ACC112 (cell line): ENCODE results near the gene RNF34.
"Not testable (repeated sequence)": the region's sequence is repeated elsewhere in the genome, so short reads cannot be mapped to it uniquely, and the experiment has no call there.

Source experiments
- H2AFZ ChIP-seq: fragments of 200-600 bp; sonication (generic); one replicate; pipeline ENCODE4 v1.6.0; 2017; ENCODE audit warnings: antibody characterized with exemption, low read length; ENCODE audit not compliant: unreplicated experiment
- H3K27ac ChIP-seq: fragments of 200-600 bp; sonication (generic); 2 replicates; pipeline ENCODE4 v1.5.1; 2014; ENCODE audit warnings: low read depth, mild to moderate bottlenecking, antibody characterized with exemption, low read length, moderate library complexity
- H3K27me3 ChIP-seq: fragments of 200-600 bp; sonication (generic); 2 replicates; pipeline ENCODE4 v1.6.1; 2014; ENCODE audit warnings: mild to moderate bottlenecking, antibody characterized with exemption, low read length, moderate library complexity, mixed read lengths; ENCODE audit not compliant: insufficient read depth
- H3K36me3 ChIP-seq: fragments of 200-600 bp; sonication (generic); 2 replicates; pipeline ENCODE4 v1.6.1; 2016; ENCODE audit warnings: mild to moderate bottlenecking, antibody characterized with exemption, low read length, moderate library complexity, mixed read lengths; ENCODE audit not compliant: insufficient read depth
- H3K4me1 ChIP-seq: fragments of 200-600 bp; sonication (generic); one replicate; pipeline ENCODE4 v1.6.1; 2016; ENCODE audit warnings: low read length, mixed read lengths; ENCODE audit not compliant: insufficient read depth, unreplicated experiment, control insufficient read depth
- H3K4me3 ChIP-seq: fragments of 200-600 bp; sonication (generic); 2 replicates; pipeline ENCODE4 v1.5.1; 2014; ENCODE audit warnings: mild to moderate bottlenecking, low read depth, low read length
- H3K79me2 ChIP-seq: fragments of 200-600 bp; sonication (generic); one replicate; pipeline ENCODE4 v1.6.0; 2016; ENCODE audit warnings: low read length; ENCODE audit not compliant: control insufficient read depth, unreplicated experiment, insufficient read depth

RNF34 gene

GRCh38 chr12:121371404-121371803 lies 28.5 kb upstream of the RNF34 start:
- no peaks in the 10 kb centered on the region for H3K79me2 ChIP-seq

DNA sequence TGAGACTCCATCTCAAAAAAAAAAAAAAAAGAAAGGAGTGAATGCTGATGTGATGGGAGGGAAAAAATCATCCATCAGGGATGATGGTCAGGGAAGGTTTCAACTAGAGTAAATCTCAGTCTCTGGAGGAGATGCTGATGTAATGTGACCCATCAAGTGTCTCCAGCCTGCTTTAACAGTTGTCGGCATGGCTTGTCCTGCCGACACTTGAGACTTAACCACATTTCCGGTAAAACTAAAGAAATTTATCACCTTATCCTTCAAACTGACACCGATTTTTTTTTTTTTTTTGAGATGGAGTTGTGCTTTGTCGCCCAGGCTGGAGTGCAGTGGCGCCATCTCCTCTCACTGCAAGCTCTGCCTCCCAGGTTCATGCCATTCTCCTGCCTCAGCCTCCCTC lies 26.2 kb upstream of the RNF34 start:
- Histone ChIP-seq H2AFZ (no peak overlapping the region), H3K4me3 (no peak overlapping the region), H3K4me1 (no peaks in the 10 kb centered on the region), H3K27ac (no peak overlapping the region), H3K79me2 (no peaks in the 10 kb centered on the region), H3K36me3 (no peaks in the 10 kb centered on the region), H3K27me3 (no peaks in the 10 kb centered on the region)

More at GRCh38 chr12:121371404-121371803, 28.5 kb upstream of the RNF34 start:
- Histone ChIP-seq H3K4me3 (no peak overlapping the region), H3K4me1 (no peaks in the 10 kb centered on the region), H2AFZ (no peak overlapping the region), H3K27me3 (no peaks in the 10 kb centered on the region), H3K36me3 (no peaks in the 10 kb centered on the region), H3K27ac (no peak overlapping the region)

GRCh38 chr12:121374336-121374735 lies 25.6 kb upstream of the RNF34 start:
- H2AFZ ChIP-seq, H3K4me1 ChIP-seq, H3K36me3 ChIP-seq, H3K27me3 ChIP-seq, H3K4me3 ChIP-seq, H3K79me2 ChIP-seq, H3K27ac ChIP-seq: not testable (repeated sequence)

DNA sequence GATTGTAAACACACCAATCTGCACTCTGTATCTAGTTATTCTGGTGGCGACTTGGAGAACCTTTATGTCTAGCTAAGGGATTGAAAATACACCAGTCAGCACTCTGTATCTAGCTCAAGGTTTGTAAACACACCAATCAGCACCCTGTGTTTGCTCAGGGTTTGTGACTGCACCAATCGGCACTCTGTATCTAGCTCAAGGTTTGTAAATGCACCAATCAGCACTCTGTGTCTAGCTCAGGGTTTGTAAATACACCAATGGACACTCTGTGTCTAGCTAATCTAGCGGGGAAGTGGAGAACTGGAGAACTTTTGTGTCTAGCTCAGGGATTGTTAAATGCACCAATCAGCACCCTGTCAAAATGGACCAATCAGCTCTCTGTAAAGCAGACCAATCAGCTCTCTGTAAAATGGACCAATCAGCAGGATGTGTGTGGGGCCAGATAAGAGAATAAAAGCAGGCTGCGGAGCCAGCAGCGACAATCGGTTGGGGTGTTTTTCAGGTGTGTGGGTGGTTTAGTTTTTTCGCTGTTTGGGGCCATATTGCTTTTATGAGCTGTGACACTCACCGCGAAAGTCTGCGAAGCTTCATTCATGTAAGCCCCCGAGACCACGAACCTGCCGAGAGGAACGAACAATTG lies 24.9 kb upstream of the RNF34 start:
- H3K79me2 ChIP-seq, H2AFZ ChIP-seq, H3K4me3 ChIP-seq, H3K27ac ChIP-seq, H3K36me3 ChIP-seq, H3K27me3 ChIP-seq, H3K4me1 ChIP-seq: not testable (repeated sequence)

DNA sequence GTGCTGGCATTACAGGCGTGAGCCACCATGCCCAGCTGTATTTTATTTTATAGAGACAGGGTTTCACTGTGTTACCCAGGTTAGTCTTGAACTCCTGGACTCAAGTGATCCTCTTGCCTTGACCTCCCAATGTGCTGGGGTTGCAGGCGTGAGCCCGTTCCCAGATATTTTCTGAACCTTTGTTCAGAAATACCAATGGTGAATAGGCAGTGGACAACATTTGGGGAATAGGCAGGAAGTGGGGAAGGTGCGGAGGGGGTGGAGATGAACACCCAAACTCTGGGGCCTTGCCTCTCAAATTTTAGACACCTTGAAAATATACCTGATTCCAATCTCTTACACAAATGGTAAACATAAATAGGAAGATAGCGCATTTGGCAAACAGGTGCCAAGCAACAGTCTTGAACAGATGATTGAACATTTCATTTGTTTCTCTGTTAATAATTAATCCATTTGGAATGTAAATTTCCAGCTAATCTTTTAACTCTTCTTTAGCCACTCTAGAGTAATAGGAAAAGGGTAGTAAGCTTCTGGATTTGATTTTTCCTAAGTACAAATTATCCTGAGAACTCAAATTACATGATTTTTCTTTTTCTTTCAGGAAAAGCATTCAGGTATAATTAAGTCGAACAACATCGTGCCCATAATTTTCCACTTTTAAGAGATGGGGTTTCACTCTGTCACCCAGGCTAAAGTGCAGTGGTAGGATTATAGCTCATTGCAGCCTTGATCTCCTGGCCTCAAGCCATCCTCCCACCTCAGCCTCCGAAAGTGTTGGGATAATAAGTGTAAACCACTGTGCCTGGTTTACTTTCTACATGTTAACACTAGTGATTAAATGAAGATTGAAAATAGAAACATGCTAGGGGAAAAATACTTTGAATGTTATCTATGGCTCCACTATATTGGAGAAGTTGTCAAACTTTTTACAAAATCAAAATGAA lies 22.9 kb upstream of the RNF34 start:
- Histone ChIP-seq H2AFZ (no peak overlapping the region), H3K36me3 (no peaks in the 10 kb centered on the region), H3K79me2 (no peaks in the 10 kb centered on the region), H3K27ac (no peak overlapping the region), H3K4me3 (no peak overlapping the region), H3K27me3 (no peaks in the 10 kb centered on the region), H3K4me1 (no peaks in the 10 kb centered on the region)

GRCh38 chr12:121378736-121379135 lies 21.2 kb upstream of the RNF34 start:
- no peaks in the 10 kb centered on the region for H3K36me3 ChIP-seq
- no peaks in the 10 kb centered on the region for H3K27me3 ChIP-seq
- H3K79me2 ChIP-seq: no peaks in the 10 kb centered on the region
- H3K4me3 ChIP-seq: no peak overlapping the region
- no peaks in the 10 kb centered on the region for H3K4me1 ChIP-seq
- no peak overlapping the region for H3K27ac ChIP-seq
- no peak overlapping the region for H2AFZ ChIP-seq

DNA sequence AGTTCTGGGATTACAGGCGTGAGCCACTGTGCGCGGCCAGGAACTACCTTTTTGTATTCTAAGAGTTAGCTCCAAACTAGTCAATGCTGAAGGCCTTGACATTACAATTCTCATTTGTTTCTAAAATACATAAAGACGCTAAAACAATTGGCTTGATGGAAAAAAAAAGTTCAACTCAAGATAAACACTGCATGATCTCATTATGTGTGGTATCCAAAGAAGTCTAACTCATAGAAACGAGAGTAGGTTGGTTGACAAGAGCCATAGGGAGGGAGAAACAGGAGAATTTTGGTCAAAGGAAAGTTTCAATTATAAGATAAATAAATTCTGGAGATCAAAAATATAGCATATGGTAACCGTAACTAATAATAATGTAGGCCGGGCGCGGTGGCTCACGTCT lies 20.0 kb upstream of the RNF34 start:
- H3K4me1 ChIP-seq: no peaks in the 10 kb centered on the region
- no peaks in the 10 kb centered on the region for H3K36me3 ChIP-seq
- H3K27ac ChIP-seq: no peak overlapping the region
- no peak overlapping the region for H3K4me3 ChIP-seq
- no peaks in the 10 kb centered on the region for H3K27me3 ChIP-seq
- no peak overlapping the region for H2AFZ ChIP-seq
- H3K79me2 ChIP-seq: no peaks in the 10 kb centered on the region

DNA sequence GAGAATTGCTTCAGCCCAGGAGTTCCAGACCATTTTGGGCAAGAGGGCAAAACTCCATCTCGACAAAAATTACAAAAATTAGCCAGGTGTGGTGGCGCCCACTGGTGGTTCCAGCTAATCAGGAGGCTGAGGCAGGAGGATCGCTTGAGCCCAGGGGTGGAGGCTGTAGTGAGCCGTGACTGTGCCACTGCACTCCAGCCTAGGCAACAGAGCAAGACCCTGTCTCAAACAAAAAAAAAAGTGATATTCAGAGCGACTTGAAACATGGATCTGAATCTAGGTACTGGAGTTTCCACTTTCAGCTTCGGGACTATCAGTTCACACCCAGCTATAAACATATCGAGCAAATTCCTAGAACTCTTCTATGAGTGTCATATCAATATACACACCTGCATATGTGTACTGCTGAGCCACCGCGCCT lies 16.3 kb upstream of the RNF34 start:
- H3K36me3 ChIP-seq: no peaks in the 10 kb centered on the region
- no peaks in the 10 kb centered on the region for H3K27me3 ChIP-seq
- no peak overlapping the region for H3K4me3 ChIP-seq
- no peak overlapping the region for H3K27ac ChIP-seq
- peaks cover 5% of the 10 kb centered on the region for H3K4me1 ChIP-seq
- H2AFZ ChIP-seq: no peak overlapping the region
- H3K79me2 ChIP-seq: no peaks in the 10 kb centered on the region

DNA sequence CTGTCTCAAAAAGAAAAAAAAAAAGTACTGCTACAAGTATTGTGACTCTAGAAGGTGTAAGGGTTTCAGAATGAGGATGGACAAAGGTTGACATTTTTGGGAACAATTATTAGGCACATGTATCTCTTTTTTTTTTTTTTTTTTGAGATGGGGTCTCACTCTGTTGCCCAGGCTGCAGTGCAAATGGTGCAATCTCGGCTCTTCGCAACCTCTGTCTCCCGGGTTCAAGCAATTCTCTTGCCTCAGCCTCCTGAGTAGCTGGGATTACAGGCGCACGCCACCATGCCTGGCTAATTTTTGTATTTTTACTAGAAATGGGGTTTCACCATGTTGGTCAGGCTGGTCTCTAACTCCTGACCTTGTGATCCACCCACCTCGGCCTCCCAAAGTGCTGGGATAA lies 15.0 kb upstream of the RNF34 start:
- H2AFZ ChIP-seq, H3K4me3 ChIP-seq, H3K79me2 ChIP-seq, H3K4me1 ChIP-seq, H3K36me3 ChIP-seq, H3K27ac ChIP-seq, H3K27me3 ChIP-seq: not testable (repeated sequence)

DNA sequence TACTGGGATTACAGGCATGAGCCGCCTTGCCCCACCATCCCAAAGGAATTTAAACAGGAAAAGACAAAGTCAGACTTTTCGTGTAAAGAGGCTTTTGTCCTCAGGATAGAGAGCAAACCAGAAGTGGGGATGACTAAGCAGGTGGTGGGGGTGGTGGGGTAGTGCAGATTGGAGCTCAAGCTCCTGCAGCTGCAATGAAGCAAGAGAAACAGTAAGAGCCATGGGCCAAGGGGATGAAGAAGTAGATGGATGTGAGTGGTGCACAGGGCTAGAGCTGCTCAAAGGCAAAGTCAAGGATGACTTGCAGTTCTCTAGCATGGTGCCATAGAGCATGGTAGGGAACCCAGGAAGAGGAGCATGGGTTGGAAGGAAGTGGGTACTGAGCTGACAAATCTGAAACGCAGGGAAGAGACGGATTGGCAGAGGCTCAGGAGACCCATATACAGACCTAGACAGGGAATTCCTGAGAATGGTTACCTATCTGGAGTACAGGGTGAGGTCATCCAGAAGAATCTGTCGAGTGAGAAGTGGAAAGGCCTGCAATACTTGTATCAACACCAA lies 11.4 kb upstream of the RNF34 start:
- no peaks in the 10 kb centered on the region for H3K79me2 ChIP-seq
- H3K27ac ChIP-seq: no peak overlapping the region
- H3K4me1 ChIP-seq: peaks cover 9% of the 10 kb centered on the region
- H3K4me3 ChIP-seq: no peak overlapping the region
- no peaks in the 10 kb centered on the region for H3K36me3 ChIP-seq
- no peak overlapping the region for H2AFZ ChIP-seq
- no peaks in the 10 kb centered on the region for H3K27me3 ChIP-seq

DNA sequence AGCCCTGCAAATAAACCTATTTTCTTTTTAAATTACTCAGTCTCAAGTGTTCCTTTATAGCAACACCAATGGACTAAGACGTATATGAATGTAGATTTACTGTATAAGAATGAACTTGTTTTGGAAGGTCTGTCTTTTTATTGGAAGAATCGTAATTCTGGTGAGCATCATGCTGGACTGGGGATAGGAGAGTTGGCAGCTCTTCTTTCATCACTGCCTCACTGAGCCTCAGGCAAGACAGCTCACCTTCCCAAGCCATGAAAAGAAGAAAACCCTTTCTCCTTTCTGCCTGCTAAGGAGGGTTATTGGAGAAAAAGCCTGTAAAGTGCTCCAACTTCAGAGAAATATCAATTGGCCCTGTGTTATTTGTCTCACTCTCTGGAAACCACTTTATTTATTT lies 9.1 kb upstream of the RNF34 start:
- Histone ChIP-seq H3K27me3 (no peaks in the 10 kb centered on the region), H3K79me2 (no peaks in the 10 kb centered on the region), H3K4me3 (no peak overlapping the region), H2AFZ (no peak overlapping the region), H3K4me1 (peaks cover 9% of the 10 kb centered on the region), H3K36me3 (no peaks in the 10 kb centered on the region), H3K27ac (no peak overlapping the region)
